M059J (cell line): Measurements from ENCODE around the gene SERPINA5. TPM values are rescaled to one million over a fixed set of nuclear protein-coding genes. Genes with fewer than 3 reads are reported as not detected.

ENCODE experiments used
- total RNA-seq: library from RNA; depleted of rRNA; stranded (reverse); fragments of >200 nt; shearing (Covaris generic); gene quantifications from 2 replicates; pipeline ENCODE4 v1.2.3, GENCODE V29; 2014; rRNA removed

The SERPINA5 gene
- total RNA-seq, 1 experiment from 2014 or later: 0.05 TPM

Other genes with a start within 250 kb of the SERPINA5 start
- gene SERPINA2, start 214.7 kb upstream of the SERPINA5 start, total RNA-seq: not detected in 2 replicates
- gene SERPINA1, start 192.8 kb upstream of the SERPINA5 start, total RNA-seq: 5.6 and 8.3 TPM in 2 replicates
- gene SERPINA11, start 128.6 kb upstream of the SERPINA5 start, total RNA-seq: not detected in 2 replicates
- gene SERPINA9, start 105.2 kb upstream of the SERPINA5 start, total RNA-seq: not detected in 2 replicates
- not detected in 2 replicates for gene SERPINA12, start 72.0 kb upstream of the SERPINA5 start, total RNA-seq
- not detected in 2 replicates for gene SERPINA4, start 20.0 kb upstream of the SERPINA5 start, total RNA-seq
- gene SERPINA3, start 31.0 kb downstream of the SERPINA5 start, total RNA-seq: 0.07 and 0.15 TPM in 2 replicates
- 0.25 TPM in 1 of 2 replicates, not detected in the other for gene GSC, start 188.7 kb downstream of the SERPINA5 start, total RNA-seq